ENCODE measurements around the gene ASIC3. TPM values are rescaled to one million over a fixed set of nuclear protein-coding genes. Genes with fewer than 3 reads are reported as not detected.
A peak's percentile ranks its signal among the peaks of the same experiment; 100 is the strongest.

The ASIC3 gene
- total and polyA plus RNA-seq, 2 of the 4 experiments (the other 2 are of a cell fraction) = 0.74 TPM; not detected in 1

DNA sequence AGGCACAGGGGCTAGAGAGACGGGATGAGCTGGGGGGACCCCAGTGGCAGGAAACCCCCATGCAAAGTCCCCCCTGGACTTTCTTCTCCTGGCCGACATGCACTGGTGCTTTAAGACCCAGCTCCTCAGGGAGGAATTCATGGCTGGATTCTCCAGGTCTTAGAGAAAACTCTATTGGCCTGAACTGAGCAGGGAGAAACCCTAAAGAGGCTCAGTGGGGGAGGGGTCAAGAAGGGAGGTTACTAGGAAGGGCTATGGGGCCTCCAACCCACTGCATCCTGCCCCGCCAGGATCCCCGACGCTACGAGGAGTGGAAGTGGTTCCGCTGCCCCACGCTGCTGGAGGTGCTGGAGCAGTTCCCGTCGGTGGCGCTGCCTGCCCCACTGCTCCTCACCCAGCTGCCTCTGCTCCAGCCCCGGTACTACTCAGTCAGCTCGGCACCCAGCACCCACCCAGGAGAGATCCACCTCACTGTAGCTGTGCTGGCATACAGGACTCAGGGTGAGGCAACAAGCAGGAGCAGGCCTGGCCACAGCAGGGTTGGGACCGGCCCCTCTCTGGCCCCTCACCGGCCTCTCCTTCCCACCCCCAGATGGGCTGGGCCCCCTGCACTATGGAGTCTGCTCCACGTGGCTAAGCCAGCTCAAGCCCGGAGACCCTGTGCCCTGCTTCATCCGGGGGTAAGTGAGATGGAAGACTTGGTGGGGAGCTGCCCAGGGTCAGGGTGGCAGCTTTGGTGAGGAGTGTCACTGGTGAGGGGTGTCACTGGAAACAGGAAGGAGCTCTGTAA lies 37.8 kb upstream of the ASIC3 start:
- no peak overlapping the region for H2AK5ac ChIP-seq (ENCODE audit: low read depth, low read length)
- 0 out of 3 replicates have a peak overlapping the region, but pooled peaks have one; percentile 15 for H2BK15ac ChIP-seq (ENCODE audit: low read depth, low read length)
- 29% methylated on average over 14 of the region's 18 CpGs; no CpG with 5 or more reads in 1 of the 2 experiments for WGBS, 2 experiments (ENCODE audit: extremely low coverage in 2 of 2, insufficient read length in 1 of 2)
- H3K4me3 ChIP-seq (ENCODE audit: insufficient read depth, low read depth, low read length) = no peak overlapping the region
- H3K23ac ChIP-seq (ENCODE audit: low read depth, low read length) = 0 out of 2 replicates have a peak overlapping the region, but pooled peaks have one; percentile 33
- DNase-seq (peak; percentile 23), ATAC-seq (ENCODE audit: low read depth) (peak; percentile 50)
- H4K91ac ChIP-seq (ENCODE audit: insufficient read depth, low read depth, low read length) = no peak overlapping the region
- dilution Hi-C loops (cut with HindIII; ENCODE audit: low sequenced_read_pairs, unreplicated experiment) = no loop called here
- no peak overlapping the region; the same call in 1 of the 2 replicates for H4K5ac ChIP-seq (ENCODE audit: low read depth, low read length)
- no peak overlapping the region for H3K27ac ChIP-seq (ENCODE audit: insufficient read depth, low read length)
- ChIA-PET POLR2A (ENCODE audit: unreplicated experiment) (no interaction called here), CTCF (interaction anchor here (1.1 kb wide), 1 partner anchor 18 kb away, joined by 3 read pairs; the partner anchor contains the start of gene ABCB8)
- H3K14ac ChIP-seq (replicated peaks; ENCODE audit: low read depth, low read length) = no peak overlapping the region; the same call in 1 of the 2 replicates
- H3K9me3 ChIP-seq (ENCODE audit: control insufficient read depth, insufficient read depth, low read length) = no peaks in the 10 kb centered on the region
- 0 out of 2 replicates have a peak overlapping the region, but pooled peaks have one; percentile 12 for H3K9ac ChIP-seq (ENCODE audit: low read depth, low read length)
- H2AK9ac ChIP-seq (replicated peaks; ENCODE audit: low read depth, low read length, poor library complexity) = peak overlapping the region; percentile 37
- no peak overlapping the region for H4K8ac ChIP-seq (ENCODE audit: low read depth in 2 of 2, low read length in 2 of 2)
- no peak overlapping the region for H2BK20ac ChIP-seq (ENCODE audit: low read depth, low read length)
- no peaks in the 10 kb centered on the region for H4K20me1 ChIP-seq (ENCODE audit: insufficient read depth, low read length)
- no peaks in the 10 kb centered on the region for H3K79me1 ChIP-seq (ENCODE audit: low read depth in 1 of 2, low read length in 2 of 2)
- no peak overlapping the region for H3K56ac ChIP-seq (ENCODE audit: extremely low read depth, insufficient read depth, low read length)
- no peak overlapping the region for H3K4me2 ChIP-seq (ENCODE audit: low read depth, low read length)
- intact Hi-C loops (cut with micrococcal nuclease) = loop anchor here (5.0 kb wide), 1 partner anchor 102 kb away; no protein-coding TSS in a partner anchor
- H2BK5ac ChIP-seq (ENCODE audit: low read depth, low read length, poor library complexity, severe bottlenecking) = no peak overlapping the region
- H3K4me1 ChIP-seq (ENCODE audit: control insufficient read depth, insufficient read depth, low read length) = peaks cover 9% of the 10 kb centered on the region; the same call in 1 of the 2 replicates
- in situ Hi-C loops (cut with MboI; ENCODE audit: low sequenced_read_pairs) = no loop called here
- no TSS peak for BruUV-seq (replicated peaks)
- H2AFZ ChIP-seq (replicated peaks; ENCODE audit: low read length, poor library complexity) = peak overlapping the region; percentile 57
- H3K27me3 ChIP-seq (ENCODE audit: control insufficient read depth, insufficient read depth, low read length) = peaks cover 17% of the 10 kb centered on the region
- no peaks in the 10 kb centered on the region for H3K36me3 ChIP-seq (ENCODE audit: control insufficient read depth, insufficient read depth, low read length)
- no peak overlapping the region for H3K18ac ChIP-seq (ENCODE audit: low read depth, low read length)
- H3K4ac ChIP-seq (ENCODE audit: low read depth, low read length) = no peak overlapping the region
- no peak overlapping the region for H2BK120ac ChIP-seq (ENCODE audit: low read depth, low read length)
- no peaks in the 10 kb centered on the region for H3K9me1 ChIP-seq (ENCODE audit: insufficient read depth, low read length)
- TF ChIP-seq, protein P1, sequence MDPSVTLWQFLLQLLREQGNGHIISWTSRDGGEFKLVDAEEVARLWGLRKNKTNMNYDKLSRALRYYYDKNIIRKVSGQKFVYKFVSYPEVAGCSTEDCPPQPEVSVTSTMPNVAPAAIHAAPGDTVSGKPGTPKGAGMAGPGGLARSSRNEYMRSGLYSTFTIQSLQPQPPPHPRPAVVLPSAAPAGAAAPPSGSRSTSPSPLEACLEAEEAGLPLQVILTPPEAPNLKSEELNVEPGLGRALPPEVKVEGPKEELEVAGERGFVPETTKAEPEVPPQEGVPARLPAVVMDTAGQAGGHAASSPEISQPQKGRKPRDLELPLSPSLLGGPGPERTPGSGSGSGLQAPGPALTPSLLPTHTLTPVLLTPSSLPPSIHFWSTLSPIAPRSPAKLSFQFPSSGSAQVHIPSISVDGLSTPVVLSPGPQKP (IDR thresholded peaks at IDR 0.05; ENCODE audit: borderline replicate concordance, low read depth, low read length) = no peak
- no peak for TF ChIP-seq NFE2L2 (IDR thresholded peaks at IDR 0.05; ENCODE audit: low read depth, low read length)
- TF ChIP-seq SMC3 (IDR thresholded peaks at IDR 0.05; ENCODE audit: low read depth, low read length) = no peak
- TF ChIP-seq MAFK (IDR thresholded peaks at IDR 0.05; ENCODE audit: low read depth, low read length) = no peak
- TF ChIP-seq BHLHE40 (IDR thresholded peaks at IDR 0.05; ENCODE audit: low read depth, low read length) = no peak
- TF ChIP-seq, protein P2, sequence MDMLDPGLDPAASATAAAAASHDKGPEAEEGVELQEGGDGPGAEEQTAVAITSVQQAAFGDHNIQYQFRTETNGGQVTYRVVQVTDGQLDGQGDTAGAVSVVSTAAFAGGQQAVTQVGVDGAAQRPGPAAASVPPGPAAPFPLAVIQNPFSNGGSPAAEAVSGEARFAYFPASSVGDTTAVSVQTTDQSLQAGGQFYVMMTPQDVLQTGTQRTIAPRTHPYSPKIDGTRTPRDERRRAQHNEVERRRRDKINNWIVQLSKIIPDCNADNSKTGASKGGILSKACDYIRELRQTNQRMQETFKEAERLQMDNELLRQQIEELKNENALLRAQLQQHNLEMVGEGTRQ (IDR thresholded peaks at IDR 0.05; ENCODE audit: low read depth, low read length) = no peak
- TF ChIP-seq CEBPB (IDR thresholded peaks at IDR 0.05; ENCODE audit: low read depth, low read length) = no peak
- TF ChIP-seq, protein P3, sequence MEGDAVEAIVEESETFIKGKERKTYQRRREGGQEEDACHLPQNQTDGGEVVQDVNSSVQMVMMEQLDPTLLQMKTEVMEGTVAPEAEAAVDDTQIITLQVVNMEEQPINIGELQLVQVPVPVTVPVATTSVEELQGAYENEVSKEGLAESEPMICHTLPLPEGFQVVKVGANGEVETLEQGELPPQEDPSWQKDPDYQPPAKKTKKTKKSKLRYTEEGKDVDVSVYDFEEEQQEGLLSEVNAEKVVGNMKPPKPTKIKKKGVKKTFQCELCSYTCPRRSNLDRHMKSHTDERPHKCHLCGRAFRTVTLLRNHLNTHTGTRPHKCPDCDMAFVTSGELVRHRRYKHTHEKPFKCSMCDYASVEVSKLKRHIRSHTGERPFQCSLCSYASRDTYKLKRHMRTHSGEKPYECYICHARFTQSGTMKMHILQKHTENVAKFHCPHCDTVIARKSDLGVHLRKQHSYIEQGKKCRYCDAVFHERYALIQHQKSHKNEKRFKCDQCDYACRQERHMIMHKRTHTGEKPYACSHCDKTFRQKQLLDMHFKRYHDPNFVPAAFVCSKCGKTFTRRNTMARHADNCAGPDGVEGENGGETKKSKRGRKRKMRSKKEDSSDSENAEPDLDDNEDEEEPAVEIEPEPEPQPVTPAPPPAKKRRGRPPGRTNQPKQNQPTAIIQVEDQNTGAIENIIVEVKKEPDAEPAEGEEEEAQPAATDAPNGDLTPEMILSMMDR (conservative IDR thresholded peaks at IDR 0.05; ENCODE audit: low read depth, low read length) = no peak
- TF ChIP-seq POLR2A (IDR thresholded peaks at IDR 0.05; ENCODE audit: low read depth, low read length) = no peak
- TF ChIP-seq RAD21 (IDR thresholded peaks at IDR 0.05; ENCODE audit: low read length) = no peak
- no peak for TF ChIP-seq CHD1 (IDR thresholded peaks at IDR 0.05; ENCODE audit: low read depth, low read length)
- no peak for TF ChIP-seq FOS (IDR thresholded peaks at IDR 0.05; ENCODE audit: low read depth, low read length)
- TF ChIP-seq MXI1 (IDR thresholded peaks at IDR 0.05; ENCODE audit: borderline replicate concordance, low read depth, low read length) = no peak
- TF ChIP-seq MAZ (IDR thresholded peaks at IDR 0.05; ENCODE audit: borderline replicate concordance, low read depth, low read length) = no peak

Data from IMR-90 (cell line).